Fibroblast of villous mesenchyme (primary cell): ENCODE measurements around the gene RASAL1. TPM values are rescaled to one million over a fixed set of nuclear protein-coding genes. Genes with fewer than 3 reads are reported as not detected.

Source experiments
- DNase-seq: peaks from one replicate; pipeline ENCODE4 v3.0.0-alpha.2; 2010; ENCODE audit warnings: low read depth
- H3K4me3 ChIP-seq: 2 replicates; pipeline ENCODE4 v1.5.1; 2011; ENCODE audit warnings: low read depth, mild to moderate bottlenecking, low read length
- total RNA-seq: library from RNA; depleted of rRNA; stranded (reverse); fragments of >200 nt; gene quantifications from 2 replicates; pipeline ENCODE4 v1.2.3, GENCODE V29; 2012
- TF ChIP-seq, protein P1 (sequence below): IDR thresholded peaks from 2 replicates; pipeline ENCODE4 v1.5.1; 2012; ENCODE audit warnings: low read depth, mild to moderate bottlenecking, low read length; ENCODE audit not compliant: insufficient read depth

Gene RASAL1
- total RNA-seq, 1 donor = not detected

DNA sequence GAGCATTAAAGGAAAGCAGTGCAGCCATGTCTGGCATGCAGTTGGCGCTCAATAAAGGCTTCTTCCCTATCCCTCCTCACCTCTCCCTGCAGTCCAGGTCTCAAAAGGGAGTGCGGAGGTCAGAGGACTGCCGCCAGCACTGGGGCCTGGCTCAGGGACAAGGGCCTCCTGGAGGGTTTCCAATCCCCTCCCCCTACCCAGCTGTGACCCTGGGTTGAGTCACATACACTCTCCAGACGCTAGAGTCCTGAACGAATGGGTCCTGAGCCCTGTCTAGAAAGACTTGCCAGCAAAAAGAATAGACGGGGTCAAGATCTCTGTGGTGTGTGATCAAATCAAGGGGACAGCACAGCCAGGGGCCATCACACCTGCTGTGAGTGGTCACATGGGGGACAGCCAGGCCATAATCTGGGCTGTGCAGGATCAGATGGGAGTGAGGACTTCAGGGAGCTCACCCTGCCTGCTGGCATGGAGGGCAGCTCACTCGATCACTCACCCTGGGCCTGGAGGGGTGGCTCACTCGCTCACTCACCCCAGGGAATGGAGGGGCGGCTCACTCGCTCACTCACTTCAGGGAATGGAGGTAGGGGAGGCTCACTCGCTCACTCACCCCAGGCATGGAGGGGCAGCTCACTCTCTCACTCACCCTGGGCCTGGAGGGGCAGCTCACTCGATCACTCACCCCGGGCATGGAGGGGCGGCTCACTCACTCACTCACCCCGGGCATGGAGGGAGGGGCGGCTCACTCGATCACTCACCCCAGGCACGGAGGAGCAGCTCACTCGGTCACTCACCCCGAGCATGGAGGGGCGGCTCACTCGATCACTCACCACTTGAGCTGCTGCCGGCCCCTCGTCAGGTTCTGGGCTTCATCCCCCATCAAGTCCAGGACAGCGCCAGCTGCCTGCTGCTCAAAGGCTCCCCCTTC lies 26.8 kb upstream of the RASAL1 start:
- no peak overlapping the region for H3K4me3 ChIP-seq
- DNase-seq = peak; percentile 33
- TF ChIP-seq, protein P1, sequence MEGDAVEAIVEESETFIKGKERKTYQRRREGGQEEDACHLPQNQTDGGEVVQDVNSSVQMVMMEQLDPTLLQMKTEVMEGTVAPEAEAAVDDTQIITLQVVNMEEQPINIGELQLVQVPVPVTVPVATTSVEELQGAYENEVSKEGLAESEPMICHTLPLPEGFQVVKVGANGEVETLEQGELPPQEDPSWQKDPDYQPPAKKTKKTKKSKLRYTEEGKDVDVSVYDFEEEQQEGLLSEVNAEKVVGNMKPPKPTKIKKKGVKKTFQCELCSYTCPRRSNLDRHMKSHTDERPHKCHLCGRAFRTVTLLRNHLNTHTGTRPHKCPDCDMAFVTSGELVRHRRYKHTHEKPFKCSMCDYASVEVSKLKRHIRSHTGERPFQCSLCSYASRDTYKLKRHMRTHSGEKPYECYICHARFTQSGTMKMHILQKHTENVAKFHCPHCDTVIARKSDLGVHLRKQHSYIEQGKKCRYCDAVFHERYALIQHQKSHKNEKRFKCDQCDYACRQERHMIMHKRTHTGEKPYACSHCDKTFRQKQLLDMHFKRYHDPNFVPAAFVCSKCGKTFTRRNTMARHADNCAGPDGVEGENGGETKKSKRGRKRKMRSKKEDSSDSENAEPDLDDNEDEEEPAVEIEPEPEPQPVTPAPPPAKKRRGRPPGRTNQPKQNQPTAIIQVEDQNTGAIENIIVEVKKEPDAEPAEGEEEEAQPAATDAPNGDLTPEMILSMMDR = no peak

DNA sequence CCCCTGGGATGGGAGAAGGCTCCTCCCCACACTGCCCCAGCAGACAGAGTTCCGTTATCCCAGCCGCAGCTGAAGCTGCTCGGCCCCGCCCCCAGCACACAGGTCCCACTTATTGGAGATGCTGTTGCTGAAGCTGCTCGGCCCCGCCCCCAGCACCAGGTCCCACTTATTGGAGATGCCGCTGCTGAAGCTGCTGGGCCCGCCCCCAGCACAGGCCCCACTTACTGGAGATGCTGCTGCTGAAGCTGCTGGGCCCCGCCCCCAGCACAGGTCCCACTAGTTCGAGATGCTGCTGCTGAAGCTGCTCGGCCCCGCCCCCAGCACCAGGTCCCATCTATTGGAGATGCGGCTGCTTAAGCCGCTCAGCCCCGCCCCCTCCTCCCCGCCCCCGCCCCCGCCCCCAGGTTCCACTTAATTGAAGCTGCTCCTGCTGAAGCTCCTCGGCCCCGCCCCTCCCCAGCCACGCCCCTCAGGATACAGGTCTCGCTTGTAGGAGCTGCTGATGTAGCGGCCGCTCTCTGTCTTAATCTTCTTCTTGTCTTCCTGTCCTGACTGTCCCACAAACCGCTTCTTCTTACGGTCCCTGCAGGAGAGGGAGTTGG lies 26.0 kb upstream of the RASAL1 start:
- no peak overlapping the region for H3K4me3 ChIP-seq
- DNase-seq = no peak
- TF ChIP-seq, protein P1 = no peak

DNA sequence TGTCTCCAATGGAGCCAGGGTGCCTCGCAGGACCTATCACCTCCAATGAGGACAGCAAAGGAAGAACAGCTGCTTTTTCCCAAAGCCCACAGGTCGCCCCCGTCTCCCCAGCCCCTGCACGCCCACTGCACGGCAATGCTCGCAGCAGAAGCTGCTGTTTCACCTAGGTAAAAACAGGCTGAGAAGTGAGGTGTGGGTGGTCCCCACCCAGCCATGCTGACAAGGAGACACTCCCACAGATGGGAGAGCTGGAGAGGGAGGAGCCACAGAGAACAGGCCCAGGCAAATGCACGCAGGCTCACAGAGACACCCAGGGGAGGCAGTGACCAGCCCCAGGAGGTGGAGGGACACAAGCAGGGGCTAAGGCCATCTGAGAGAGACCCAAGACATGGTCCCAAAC lies 24.4 kb upstream of the RASAL1 start:
- TF ChIP-seq, protein P1 = no peak
- no peak for DNase-seq
- H3K4me3 ChIP-seq = no peak overlapping the region

DNA sequence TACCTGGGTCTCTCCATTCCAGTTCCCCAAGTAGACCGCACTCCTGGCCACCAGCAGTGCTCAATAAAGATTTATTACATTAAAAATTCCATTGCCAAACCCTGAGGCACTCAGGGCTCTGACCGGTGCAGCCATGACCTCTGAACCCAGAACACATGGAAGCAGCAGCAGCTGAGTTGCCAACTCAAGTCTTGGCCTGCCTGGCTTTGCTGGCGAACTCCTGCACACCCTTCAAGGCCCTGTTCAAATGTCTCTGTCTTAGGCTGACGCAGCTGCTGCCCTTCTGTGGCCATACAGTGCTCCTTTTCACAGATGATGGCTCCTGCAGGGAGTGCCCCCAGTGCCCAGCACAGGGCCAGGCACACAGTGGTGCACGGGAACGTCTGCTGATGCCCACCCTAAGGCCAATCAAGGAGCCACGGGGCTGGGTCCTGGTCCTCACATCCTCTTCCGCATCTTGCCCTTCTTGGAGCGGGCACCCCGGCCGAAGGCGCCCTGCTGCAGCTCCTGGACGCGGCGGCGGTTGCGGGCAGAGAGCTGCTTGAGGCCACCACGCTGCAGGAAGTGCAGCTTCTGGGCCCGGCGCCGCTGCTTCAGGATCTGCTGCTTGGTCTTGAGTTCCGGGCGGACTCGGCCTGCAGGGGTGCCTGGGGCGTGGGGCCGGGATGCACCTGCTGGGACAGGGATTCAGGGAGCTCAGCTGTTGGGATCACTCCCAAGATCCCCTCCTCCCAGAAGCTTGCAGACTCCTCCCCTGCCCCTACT lies 23.1 kb upstream of the RASAL1 start:
- TF ChIP-seq, protein P1 = no peak
- H3K4me3 ChIP-seq = no peak overlapping the region
- no peak for DNase-seq

DNA sequence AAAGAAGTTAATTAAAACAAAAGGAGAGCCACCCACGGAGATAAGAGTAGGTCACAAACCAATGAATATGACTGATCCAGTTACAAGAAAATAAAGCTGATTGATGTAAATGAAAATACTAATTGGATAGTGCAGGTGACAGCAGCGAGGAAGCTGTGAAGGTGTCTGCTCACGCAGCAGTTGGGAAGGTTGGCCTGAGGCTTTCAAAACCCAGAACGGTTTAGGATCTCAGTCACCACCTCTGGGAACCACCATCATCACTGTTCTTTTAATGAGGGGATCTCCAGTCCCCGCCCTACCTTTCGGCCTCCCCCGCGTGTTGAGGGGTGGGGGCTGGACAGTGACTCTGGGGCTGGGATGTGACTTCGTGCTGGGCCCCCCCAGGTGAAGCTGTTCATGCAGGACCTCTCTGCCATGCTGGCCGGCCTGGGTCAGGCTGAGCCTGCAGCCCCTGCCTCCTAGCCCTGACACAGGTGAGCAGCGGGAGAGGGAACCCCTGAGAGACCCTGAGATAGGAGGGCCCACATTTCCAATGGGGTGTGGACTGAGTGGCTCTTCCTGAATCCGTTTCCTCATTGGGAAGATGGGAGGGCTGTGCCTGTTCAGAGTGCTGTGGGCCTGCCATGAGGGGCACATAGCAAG lies 21.8 kb upstream of the RASAL1 start:
- DNase-seq = no peak
- H3K4me3 ChIP-seq = no peak overlapping the region

DNA sequence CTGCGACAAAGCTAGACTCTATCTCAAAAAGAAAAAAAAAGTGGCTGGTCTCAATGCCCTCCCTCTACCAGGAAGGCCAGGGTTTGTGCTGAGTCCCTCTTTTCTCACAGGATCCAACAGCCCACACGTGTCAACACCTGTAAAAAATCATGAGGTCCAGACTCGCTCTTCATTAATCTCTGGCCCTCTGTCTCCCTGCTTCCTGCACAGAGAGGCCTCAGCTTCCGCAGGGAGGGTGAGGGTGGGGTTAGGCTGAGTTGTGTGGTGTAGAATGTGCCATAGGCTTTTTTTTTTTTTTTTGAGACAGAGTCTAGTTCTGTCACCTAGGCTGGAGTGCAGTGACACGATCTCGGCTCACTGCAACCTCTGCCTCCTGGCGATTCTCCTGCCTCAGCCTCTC lies 20.1 kb upstream of the RASAL1 start:
- DNase-seq = no peak
- TF ChIP-seq, protein P1 = no peak
- H3K4me3 ChIP-seq = no peak overlapping the region

More for the DNA sequence above, 21.8 kb upstream of the RASAL1 start:
- TF ChIP-seq, protein P1 = no peak
